ENCODE measurements around the gene RAB11A. TPM values are rescaled to one million over a fixed set of nuclear protein-coding genes. Genes with fewer than 3 reads are reported as not detected.

Gene RAB11A
- total and polyA plus RNA-seq, 9 of the 15 experiments (the other 6 are each of a cell fraction or from before 2014, with no cell fraction given) = 129 to 369 (median 245) TPM

DNA sequence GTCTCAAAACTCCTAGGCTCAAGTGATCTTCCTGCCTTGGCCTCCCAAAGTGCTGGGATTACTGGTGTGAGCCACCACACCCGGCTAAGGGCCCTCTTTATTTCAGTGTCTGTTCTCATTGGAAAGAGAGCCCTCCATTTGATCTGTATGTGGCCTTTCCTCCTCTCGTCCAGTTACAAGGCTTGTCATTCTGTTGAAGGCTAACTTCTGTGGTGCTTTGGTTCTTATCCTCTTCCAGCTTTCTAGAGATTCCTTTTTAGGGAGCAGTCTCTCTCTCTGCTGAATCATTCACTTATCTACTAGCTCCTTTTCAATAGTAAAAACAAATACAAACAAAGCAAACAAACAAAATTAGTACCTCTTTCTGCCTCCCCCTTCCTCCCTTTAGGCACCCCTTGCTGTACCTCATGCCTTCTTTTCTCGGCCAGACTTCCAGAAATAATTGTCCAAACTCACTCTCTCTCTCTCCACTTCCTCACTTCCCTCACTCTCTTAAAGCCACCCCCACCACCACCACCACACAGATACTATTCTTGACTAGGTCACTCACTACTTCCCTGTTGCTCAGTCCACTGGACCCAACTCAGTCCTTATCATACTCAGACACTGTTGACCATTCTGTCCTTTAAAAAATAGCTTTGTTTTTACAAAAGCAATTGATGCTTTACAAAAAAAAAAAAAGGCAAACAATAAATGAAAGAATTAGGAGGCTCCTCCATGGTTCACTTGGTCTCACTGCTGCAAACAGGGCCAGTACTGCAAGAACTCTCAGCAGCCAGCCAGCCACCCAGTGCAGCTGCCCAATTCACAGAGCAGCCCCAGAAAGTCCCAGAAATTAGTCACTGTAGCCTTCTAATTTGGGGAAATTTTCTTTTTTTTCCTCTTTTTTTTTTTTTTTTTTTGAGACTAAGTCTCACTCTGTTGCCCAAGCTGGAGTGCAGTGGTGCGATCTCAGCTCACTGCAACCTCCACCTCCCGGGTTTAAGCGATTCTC lies 31.7 kb upstream of the RAB11A start (continued):
- TF ChIP-seq, protein P1, sequence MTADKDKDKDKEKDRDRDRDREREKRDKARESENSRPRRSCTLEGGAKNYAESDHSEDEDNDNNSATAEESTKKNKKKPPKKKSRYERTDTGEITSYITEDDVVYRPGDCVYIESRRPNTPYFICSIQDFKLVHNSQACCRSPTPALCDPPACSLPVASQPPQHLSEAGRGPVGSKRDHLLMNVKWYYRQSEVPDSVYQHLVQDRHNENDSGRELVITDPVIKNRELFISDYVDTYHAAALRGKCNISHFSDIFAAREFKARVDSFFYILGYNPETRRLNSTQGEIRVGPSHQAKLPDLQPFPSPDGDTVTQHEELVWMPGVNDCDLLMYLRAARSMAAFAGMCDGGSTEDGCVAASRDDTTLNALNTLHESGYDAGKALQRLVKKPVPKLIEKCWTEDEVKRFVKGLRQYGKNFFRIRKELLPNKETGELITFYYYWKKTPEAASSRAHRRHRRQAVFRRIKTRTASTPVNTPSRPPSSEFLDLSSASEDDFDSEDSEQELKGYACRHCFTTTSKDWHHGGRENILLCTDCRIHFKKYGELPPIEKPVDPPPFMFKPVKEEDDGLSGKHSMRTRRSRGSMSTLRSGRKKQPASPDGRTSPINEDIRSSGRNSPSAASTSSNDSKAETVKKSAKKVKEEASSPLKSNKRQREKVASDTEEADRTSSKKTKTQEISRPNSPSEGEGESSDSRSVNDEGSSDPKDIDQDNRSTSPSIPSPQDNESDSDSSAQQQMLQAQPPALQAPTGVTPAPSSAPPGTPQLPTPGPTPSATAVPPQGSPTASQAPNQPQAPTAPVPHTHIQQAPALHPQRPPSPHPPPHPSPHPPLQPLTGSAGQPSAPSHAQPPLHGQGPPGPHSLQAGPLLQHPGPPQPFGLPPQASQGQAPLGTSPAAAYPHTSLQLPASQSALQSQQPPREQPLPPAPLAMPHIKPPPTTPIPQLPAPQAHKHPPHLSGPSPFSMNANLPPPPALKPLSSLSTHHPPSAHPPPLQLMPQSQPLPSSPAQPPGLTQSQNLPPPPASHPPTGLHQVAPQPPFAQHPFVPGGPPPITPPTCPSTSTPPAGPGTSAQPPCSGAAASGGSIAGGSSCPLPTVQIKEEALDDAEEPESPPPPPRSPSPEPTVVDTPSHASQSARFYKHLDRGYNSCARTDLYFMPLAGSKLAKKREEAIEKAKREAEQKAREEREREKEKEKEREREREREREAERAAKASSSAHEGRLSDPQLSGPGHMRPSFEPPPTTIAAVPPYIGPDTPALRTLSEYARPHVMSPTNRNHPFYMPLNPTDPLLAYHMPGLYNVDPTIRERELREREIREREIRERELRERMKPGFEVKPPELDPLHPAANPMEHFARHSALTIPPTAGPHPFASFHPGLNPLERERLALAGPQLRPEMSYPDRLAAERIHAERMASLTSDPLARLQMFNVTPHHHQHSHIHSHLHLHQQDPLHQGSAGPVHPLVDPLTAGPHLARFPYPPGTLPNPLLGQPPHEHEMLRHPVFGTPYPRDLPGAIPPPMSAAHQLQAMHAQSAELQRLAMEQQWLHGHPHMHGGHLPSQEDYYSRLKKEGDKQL (CRISPR knock-in tag; IDR thresholded peaks at IDR 0.05; ENCODE audit: borderline replicate concordance) = no peak
- TF ChIP-seq KLF16 (IDR thresholded peaks at IDR 0.05) = no peak
- no peak for TF ChIP-seq HDAC8 (tag; IDR thresholded peaks at IDR 0.05)
- TF ChIP-seq, protein P2, sequence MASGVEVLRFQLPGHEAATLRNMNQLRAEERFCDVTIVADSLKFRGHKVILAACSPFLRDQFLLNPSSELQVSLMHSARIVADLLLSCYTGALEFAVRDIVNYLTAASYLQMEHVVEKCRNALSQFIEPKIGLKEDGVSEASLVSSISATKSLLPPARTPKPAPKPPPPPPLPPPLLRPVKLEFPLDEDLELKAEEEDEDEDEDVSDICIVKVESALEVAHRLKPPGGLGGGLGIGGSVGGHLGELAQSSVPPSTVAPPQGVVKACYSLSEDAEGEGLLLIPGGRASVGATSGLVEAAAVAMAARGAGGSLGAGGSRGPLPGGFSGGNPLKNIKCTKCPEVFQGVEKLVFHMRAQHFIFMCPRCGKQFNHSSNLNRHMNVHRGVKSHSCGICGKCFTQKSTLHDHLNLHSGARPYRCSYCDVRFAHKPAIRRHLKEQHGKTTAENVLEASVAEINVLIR (CRISPR knock-in tag; IDR thresholded peaks at IDR 0.05) = no peak
- TF ChIP-seq, protein P3, sequence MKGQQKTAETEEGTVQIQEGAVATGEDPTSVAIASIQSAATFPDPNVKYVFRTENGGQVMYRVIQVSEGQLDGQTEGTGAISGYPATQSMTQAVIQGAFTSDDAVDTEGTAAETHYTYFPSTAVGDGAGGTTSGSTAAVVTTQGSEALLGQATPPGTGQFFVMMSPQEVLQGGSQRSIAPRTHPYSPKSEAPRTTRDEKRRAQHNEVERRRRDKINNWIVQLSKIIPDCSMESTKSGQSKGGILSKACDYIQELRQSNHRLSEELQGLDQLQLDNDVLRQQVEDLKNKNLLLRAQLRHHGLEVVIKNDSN (CRISPR knock-in tag; IDR thresholded peaks at IDR 0.05) = no peak
- TF ChIP-seq, protein P4, sequence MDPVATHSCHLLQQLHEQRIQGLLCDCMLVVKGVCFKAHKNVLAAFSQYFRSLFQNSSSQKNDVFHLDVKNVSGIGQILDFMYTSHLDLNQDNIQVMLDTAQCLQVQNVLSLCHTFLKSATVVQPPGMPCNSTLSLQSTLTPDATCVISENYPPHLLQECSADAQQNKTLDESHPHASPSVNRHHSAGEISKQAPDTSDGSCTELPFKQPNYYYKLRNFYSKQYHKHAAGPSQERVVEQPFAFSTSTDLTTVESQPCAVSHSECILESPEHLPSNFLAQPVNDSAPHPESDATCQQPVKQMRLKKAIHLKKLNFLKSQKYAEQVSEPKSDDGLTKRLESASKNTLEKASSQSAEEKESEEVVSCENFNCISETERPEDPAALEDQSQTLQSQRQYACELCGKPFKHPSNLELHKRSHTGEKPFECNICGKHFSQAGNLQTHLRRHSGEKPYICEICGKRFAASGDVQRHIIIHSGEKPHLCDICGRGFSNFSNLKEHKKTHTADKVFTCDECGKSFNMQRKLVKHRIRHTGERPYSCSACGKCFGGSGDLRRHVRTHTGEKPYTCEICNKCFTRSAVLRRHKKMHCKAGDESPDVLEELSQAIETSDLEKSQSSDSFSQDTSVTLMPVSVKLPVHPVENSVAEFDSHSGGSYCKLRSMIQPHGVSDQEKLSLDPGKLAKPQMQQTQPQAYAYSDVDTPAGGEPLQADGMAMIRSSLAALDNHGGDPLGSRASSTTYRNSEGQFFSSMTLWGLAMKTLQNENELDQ (CRISPR knock-in tag; IDR thresholded peaks at IDR 0.05; ENCODE audit: borderline replicate concordance) = no peak
- TF ChIP-seq SP1 (CRISPR knock-in tag; IDR thresholded peaks at IDR 0.05) = no peak
- TF ChIP-seq, protein P5, sequence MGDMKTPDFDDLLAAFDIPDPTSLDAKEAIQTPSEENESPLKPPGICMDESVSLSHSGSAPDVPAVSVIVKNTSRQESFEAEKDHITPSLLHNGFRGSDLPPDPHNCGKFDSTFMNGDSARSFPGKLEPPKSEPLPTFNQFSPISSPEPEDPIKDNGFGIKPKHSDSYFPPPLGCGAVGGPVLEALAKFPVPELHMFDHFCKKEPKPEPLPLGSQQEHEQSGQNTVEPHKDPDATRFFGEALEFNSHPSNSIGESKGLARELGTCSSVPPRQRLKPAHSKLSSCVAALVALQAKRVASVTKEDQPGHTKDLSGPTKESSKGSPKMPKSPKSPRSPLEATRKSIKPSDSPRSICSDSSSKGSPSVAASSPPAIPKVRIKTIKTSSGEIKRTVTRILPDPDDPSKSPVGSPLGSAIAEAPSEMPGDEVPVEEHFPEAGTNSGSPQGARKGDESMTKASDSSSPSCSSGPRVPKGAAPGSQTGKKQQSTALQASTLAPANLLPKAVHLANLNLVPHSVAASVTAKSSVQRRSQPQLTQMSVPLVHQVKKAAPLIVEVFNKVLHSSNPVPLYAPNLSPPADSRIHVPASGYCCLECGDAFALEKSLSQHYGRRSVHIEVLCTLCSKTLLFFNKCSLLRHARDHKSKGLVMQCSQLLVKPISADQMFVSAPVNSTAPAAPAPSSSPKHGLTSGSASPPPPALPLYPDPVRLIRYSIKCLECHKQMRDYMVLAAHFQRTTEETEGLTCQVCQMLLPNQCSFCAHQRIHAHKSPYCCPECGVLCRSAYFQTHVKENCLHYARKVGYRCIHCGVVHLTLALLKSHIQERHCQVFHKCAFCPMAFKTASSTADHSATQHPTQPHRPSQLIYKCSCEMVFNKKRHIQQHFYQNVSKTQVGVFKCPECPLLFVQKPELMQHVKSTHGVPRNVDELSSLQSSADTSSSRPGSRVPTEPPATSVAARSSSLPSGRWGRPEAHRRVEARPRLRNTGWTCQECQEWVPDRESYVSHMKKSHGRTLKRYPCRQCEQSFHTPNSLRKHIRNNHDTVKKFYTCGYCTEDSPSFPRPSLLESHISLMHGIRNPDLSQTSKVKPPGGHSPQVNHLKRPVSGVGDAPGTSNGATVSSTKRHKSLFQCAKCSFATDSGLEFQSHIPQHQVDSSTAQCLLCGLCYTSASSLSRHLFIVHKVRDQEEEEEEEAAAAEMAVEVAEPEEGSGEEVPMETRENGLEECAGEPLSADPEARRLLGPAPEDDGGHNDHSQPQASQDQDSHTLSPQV (IDR thresholded peaks at IDR 0.05) = peak; percentile 79
- TF ChIP-seq SRSF1 (IDR thresholded peaks at IDR 0.05; ENCODE audit: low read depth, low read length) = no peak
- no peak for TF ChIP-seq KAT2B (IDR thresholded peaks at IDR 0.05; ENCODE audit: low read depth, low read length)
- no peak for TF ChIP-seq ZNF3 (CRISPR knock-in tag; IDR thresholded peaks at IDR 0.05)

Data from K562 (cell line).